ENCODE results near the gene KRT31.
A peak's percentile ranks its signal among the peaks of the same experiment; 100 is the strongest.
"Not testable (repeated sequence)": the region's sequence is repeated elsewhere in the genome, so short reads cannot be mapped to it uniquely, and the experiment has no call there.

Gene KRT31

DNA sequence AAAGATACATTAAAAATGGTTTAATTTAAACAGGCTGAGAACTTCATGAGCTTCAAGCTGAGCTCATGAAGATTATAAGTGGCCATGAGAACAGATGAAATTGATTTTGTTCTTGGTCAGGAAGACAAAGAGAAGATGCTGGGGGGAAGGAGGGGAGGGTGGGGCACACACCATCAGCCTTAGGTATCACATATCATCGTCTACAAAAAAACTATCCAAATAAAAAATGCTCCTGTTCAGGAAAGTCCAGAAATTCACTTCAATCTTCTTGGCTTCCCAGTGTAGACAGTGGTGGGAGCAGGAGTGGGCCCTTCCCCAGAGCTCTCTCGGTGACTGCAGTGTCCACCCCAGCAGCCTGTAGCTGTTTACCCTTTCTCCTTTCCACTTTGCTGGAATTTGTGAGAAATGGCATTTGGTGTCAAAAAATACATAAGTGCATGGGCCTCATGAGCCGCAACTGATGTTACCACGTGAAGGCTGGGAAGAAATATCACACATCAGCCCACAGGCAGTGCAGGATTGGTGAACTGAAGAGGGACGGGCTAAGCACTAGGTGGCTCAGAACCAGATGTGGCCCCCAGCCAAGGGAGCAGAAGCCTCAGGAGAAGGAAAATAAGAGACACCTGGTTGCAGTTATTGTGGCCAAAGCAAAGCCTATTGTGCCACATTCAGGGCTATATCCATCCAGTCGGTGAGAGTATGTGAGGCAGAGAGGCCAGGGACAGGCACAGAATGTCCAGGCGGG, 20.9 kb upstream of the KRT31 start:
- DNase-seq (ENCODE audit: low read depth in 3 of 3, low spot score in 1 of 3) = no peak

DNA sequence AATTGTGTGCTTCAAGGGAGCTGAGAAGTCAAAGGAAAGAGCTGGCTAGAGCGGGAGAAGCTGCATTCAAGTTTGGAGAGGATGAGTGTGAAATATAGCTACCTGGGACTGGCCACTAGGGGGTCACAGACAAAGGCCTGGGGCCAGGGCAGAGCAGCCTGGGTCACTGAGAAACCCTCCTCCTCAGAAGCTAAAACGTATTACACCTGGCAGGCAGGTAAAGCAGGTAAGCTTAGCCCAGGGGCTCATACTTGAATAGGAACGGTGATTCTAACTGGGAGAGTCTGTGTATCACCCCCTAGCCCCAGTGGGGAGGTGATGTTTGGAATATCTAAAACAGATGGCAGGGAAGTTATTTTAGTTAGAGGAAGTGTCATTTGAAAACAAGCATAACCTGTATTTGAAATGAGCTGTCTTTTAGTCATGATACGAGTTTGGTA, 20.2 kb upstream of the KRT31 start:
- no peak for DNase-seq (ENCODE audit: low read depth in 3 of 3, low spot score in 1 of 3)

DNA sequence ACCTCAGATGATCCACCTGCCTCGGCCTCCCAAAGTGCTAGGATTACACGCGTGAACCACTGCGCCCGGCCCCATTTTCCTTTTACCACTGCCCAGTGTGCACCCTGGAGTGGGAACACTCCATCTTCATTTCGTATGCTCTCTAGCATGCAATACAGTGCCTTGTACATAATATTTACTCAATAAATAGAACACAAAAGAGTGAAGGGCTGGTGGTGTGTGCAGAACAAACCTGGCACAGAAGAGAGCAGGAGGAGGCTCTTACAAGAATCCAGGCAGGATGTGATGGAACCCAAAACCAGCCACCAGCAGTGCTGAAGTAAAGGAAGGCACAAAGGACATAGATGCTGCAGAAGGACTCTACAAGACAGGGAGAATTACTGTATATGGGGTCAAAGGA, 19.7 kb upstream of the KRT31 start:
- DNase-seq (ENCODE audit: low read depth in 3 of 3, low spot score in 1 of 3) = no peak

DNA sequence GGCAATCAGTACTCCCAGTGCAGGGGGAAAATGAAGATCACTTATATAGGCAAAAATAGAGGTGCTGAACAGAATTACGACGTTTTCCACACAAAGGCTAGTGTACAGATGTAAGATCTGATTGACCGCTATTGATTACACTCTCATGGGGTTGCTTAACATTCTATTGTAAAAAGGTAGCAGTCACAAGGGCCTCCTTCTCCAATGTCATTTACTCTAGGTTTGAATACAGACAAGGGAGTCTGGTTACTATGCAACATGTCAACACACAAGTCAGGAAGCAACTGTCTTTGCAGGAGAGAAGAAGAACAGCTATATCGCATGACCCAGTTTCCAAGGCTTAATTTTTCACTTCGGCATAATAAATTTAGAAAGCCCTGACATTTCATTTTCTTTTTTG, 19.1 kb upstream of the KRT31 start:
- no peak for DNase-seq (ENCODE audit: low read depth in 3 of 3, low spot score in 1 of 3)

DNA sequence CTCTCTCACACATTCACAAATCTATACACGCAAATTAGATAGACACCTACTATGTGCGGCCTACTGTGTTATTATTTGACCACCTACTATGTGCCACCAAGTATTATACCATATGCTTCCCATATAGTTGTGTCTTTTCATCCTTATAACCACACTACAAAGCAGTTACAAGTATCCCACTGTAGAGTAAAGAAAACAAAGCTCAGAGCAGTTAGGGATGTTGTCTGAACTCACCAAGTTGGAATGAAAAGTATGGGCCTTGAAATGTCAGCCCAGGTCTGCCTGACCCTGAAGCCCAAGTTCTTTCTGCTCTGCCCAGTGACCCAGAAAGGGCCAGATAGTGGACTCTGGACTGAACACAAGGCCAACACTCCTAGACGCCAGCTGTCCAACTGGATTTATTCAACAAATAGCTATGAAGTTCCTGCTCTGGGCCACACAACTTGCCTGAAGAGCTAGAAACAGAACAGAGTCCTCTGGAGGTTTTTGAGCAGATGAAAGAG, 18.5 kb upstream of the KRT31 start:
- no peak for DNase-seq (ENCODE audit: low read depth in 3 of 3, low spot score in 1 of 3)

DNA sequence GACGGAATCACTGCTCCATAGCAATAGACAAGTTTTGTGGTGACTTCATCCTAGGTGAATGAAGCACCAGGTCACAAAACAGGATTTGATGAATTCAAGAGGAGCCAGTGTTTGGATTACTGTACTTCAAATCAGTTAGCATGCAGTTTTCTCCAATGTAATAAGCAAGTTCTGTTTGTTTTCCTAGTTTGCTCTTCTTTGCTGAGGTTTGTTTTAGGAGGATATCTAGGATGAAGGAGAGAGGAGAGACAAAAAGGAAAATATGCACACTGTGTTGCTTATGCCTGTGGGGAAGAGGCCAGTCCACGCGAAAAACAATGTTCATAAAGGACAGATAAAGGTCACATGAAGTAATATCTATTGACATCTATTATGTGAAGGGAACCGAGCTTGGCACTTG, 18.0 kb upstream of the KRT31 start:
- DNase-seq (ENCODE audit: low read depth in 3 of 3, low spot score in 1 of 3) = no peak

DNA sequence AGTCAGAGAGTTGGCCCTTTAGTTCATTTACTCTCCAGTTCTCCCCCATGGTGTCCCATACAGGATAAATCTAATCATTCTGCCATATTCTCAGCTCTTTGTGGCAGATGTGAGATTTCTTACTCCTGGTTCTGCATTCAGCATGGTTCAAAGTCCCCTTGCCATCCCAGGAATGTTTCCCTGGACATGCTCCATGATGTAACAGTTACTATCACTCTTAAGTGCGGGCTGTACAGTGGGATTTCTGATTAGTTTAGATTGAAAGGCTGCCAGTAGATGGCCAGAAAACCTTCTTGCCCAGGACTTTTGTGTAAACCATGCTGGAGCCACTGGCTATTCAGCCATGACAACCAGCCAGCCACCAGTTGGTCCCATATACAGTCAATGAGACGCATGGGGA, 16.6 kb upstream of the KRT31 start:
- DNase-seq (ENCODE audit: low read depth in 3 of 3, low spot score in 1 of 3) = no peak

DNA sequence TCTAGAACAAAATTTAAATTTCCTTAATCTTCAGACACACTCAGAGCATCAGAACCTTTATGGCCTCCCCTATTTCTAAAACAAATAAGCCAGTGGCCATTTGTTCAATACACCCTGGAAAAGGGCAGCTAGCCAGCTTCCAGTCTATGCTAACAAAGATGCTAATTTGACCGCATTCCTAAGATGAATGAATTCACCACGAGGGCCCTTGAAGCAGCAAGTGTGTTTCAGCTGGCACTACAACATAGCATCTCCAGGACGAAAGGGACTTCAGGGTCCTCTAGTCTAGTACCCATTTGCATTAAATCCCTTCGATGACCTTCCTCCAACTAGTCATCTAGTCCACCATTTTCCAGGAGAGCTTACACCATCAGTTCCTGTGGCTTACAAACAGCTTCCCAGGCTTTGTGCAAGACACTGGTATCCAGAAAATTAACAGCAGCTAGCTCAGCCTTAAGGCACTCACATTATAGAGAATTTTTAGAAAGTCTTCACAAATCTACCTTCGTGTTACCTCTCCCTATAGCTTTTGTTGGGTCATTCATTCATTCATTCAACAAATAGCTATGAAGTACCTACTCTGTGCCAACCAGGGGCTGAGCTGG, 16.0 kb upstream of the KRT31 start:
- no peak for DNase-seq (ENCODE audit: low read depth in 3 of 3, low spot score in 1 of 3)

DNA sequence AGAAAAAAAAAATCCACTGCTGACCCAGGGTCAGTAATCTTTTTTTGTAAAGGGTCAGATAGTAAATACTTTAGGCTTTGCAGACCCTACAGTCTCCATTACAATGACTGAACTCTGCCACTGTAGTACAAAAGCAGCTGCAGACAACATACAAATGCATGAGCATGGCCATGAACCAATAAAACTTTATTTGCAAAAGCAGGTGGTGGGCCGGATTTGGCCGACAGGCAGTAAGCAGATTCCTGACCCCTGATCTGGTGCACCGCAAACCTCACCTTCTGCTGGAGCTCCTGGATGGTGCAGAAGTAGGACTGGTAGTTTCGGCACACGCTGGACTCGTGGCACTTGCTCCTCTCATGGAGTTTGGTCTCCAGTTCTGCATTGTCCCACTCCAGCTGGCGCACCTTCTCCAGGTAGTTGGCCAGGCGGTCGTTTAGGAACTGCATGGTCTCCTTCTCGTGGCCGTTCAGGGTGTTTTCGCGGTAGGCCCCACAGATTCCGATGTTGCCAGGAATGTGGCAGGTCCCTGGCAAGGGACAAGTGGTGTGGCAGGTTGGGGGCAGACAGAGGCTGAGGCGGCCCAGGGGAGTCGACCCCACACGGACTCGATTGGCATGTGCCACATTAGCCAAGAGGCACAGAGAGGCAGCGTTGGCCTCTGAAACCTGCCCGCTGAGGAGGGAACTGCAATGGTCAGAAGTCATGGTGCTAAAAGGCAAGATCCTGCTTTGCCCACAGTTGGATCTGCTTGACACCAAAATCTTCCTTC, 13.8 kb upstream of the KRT31 start:
- DNase-seq (ENCODE audit: low read depth in 3 of 3, low spot score in 1 of 3) = no peak

DNA sequence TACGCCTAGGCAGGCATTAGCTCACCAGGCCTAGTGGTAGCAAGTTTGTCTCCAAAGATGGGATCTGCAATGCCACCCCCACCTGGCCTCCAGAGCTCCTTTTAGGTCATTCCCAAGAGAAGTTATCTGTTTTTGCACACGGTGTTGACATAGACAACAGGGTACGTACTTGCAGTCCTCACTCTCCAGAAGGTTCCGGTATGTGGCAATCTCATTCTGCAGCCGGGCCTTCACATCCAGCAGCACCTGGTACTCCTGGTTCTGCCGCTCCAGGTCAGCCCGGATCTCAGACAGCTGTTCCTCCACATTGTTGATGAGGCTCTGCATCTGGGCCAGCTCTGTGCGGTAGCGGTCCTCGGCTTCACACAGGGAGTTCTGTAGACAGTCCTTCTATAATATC, 9.8 kb upstream of the KRT31 start:
- DNase-seq (ENCODE audit: low read depth in 3 of 3, low spot score in 1 of 3) = no peak

DNA sequence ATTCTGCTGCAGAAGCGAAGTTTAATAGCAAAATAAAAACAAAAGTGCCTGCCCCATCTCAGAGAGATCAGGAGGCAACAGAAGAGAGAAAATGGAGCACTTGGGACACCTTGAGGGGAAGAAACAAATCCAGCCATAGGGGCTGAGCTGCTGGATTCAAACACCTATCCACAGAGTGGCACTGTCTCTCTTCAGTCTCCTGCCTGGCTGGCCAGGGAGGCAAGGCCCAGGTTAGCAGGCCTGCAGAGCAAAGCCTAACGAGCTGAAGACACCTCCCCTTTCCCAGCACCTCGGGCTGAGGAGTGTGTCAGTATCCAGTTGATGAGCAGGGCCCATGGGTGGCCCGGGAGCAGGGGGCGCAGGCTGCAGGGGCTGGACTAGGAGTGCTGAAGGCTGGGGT, 8.8 kb upstream of the KRT31 start:
- no peak for DNase-seq (ENCODE audit: low read depth in 3 of 3, low spot score in 1 of 3)

DNA sequence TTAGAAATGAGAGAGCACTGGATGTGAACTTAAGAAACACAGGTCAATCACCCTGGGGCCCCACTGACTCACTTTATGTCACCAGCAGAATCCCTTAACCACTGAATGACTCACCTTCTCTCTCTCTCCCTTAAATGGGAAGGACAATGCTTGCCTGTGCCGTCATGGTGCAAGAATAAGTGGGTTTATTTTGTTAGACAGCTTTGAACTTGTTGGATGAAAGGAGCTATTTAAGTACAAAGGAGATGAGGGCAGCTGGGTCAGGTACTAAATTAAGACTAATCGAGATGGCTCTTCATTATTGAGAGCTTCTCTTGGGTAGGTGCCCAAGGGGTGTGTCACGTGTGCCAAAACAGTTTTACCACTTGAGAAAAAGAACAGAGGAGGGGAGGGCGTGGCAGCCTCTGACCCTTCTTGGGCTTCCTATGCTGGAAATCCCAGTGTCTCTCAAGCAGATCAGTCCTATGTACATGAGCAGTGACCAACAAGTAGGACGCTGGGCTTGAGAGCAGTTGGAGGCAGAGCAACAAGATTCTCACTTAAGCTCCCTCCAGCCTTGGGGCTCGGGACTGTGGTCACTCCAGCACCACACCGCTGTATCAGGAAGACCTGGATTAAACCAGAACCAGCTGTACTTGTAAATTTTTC, 6.7 kb upstream of the KRT31 start:
- DNase-seq (ENCODE audit: low read depth in 3 of 3, low spot score in 1 of 3) = peak in 1 of 3 donors; percentile 2

DNA sequence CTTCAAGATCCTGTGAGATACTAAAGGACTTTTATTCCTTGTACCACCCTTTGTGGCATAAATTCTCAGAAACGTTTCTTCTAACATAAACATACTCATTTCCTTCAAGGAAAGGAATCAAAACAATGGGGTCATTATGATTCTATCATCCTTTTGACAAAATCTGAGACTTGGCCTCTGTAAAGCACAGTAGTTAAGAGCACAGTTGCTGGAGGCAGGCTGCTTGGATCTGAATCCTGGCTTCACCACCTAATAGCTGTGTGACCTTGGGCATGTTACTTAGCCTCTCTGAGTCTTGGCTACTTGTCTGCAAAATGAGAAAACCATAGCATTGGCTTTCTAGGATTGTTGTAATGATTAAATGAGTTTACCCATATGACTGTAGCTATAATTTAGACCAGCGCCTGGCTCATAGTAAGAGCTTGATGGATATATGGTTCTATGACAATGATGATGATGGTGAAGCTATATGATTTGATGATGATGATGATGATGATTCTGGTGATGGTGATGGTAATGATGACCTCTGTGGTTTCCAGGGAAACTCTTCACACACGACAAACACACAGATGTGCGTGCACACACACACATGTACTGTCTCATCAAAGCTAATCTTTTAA, 6.1 kb upstream of the KRT31 start:
- no peak for DNase-seq (ENCODE audit: low read depth in 3 of 3, low spot score in 1 of 3)

DNA sequence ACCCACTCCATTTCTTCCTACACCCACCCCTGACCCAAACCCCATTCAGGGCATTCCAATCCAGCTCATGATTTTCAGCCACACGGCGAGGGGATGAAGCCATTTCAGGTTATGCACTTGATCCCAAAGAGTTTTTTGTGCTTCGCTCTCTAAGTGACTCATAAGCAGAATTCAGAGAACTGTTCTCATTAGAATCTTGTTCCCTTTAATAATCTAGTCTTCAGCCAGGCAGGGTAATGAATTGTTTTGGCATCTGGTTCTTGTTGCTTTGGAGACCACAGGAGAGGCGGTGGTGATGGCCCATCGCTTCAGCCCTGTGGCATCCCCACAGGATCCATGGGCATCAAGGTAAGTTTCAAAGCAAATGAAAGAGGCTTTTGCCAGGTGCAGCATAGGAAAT, 4.8 kb upstream of the KRT31 start:
- DNase-seq (ENCODE audit: low read depth in 3 of 3, low spot score in 1 of 3) = no peak

DNA sequence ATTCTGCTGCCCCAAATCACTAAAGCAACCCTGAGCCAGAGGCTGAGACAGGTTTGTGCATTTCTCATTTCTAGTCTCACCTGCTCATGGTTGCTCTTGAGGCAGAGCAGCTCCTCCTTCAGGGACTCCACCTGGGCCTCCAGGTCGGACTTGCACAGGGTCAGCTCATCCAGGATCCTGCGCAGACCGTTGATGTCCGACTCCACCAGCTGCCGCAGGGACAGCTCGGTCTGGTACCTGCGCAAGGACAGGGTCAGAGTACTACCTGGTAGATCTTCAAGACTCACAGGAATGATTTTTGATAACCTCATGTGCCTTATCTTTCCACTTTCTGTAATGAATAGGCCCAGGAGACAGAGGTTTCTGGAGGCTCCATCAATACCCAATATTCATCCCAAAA, 1.1 kb downstream of the KRT31 start:
- no peak for DNase-seq (ENCODE audit: low read depth in 3 of 3, low spot score in 1 of 3)

DNA sequence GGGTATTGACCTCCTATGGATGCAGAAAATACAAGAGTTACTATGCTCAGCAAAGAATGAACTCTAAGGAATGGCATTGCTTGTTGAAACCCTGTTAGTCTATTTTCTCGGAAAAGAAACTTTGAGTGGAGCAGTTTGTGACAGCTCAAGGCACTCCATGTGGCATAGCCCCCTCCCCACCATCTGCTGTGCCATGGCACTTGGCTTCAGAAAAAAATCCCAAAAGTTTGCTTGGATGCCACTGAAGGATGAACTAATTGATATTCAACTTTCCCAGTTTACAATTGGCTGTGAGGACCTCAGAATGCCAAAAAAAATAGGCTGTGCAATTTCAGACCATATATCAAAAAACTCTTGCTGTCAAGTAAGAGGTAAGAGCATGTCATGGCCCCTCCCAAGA, 1.8 kb downstream of the KRT31 start:
- DNase-seq (ENCODE audit: low read depth in 3 of 3, low spot score in 1 of 3) = no peak

DNA sequence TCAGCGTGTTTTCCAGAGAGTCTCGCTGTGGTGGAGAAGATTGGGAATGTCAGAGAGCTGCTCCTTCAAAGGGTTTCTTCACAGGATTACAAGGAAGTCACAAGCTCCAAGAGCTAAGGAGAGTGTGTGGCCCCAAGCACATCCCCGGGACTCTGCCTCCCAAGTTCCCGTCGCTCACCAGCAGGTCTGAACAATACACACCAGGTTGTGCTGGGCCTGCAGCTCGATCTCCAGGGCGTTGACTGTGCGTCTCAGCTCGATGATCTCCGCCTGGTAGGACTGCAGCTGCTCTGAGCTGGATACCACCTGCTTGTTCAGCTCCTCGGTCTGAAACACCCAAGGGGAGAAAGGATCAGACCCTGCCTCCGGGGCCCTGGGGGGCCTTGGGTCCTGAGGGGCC, 2.4 kb downstream of the KRT31 start:
- DNase-seq (ENCODE audit: low read depth in 3 of 3, low spot score in 1 of 3) = not testable (repeated sequence)

DNA sequence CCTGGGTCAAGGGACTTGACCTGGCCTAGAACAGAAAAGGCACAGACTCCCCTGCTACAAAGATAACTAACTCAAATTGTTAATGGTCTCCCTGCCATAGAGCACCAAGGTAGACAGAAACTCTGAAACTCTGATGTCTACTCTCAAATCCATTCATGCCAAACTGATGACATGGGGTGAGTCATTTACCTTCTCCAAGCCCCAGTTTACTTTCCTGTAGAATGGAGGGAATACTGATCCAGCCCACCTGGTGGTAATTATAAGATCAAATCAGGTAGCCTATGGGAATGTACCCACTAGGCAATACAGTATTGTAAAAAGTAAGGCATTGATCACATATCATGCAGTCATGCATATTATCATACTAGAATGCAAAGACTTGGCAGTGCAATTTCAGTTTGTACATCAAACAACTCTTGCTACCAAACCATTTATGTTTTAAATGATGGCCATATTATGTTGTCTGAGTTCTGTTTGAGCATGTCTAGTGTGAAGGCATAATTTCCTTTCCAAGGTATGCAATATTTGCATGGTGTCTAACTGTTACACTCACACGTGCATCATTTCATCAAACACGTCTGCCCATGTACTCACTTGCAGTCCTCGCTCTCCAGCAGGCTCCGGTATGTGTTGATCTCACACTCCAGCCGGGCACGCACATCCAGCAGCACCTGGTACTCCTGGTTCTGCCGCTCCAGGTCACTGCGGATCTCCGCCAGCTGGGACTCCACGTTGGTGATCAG, 3.0 kb downstream of the KRT31 start:
- DNase-seq (ENCODE audit: low read depth in 3 of 3, low spot score in 1 of 3) = no peak

DNA sequence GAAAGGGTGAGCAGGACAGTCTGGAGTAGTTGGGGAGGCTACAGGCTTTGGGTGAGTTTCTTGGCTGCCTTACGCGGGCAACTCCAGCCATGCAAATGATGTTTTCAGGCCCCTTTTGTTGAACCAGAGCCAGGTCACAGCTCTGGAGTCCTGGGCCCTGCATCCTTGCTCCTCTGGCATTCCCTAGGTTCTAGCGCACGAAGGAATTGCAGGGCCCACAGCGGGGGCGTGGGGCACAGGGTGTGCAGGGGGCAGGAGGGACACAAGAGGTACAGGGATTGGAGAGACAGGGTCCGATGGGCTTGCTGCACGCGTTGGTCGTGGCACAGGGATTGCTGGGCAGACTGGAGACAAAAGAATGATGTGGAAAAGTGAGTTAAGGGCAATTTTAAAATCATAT, 3.6 kb downstream of the KRT31 start:
- no peak for DNase-seq (ENCODE audit: low read depth in 3 of 3, low spot score in 1 of 3)

DNA sequence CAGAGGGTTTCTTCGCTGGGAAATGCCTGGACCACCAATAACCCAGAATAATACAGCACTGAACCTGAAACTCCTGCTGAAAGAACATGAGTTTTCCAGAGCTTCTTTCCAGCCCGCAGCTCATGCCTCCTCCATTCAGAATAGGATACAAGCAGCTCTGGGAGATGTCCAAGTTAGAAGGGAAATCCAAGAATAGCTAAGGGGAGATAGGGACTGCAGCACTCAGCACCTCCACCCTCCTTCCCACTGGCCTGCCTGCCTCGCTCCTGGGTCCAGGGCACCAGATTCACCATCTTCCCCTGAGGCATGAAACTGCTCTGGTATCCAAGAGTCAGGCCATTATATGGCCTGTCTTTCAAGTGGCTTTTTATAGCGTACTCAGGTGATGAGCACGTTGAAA, 4.1 kb downstream of the KRT31 start:
- DNase-seq (ENCODE audit: low read depth in 3 of 3, low spot score in 1 of 3) = no peak

DNA sequence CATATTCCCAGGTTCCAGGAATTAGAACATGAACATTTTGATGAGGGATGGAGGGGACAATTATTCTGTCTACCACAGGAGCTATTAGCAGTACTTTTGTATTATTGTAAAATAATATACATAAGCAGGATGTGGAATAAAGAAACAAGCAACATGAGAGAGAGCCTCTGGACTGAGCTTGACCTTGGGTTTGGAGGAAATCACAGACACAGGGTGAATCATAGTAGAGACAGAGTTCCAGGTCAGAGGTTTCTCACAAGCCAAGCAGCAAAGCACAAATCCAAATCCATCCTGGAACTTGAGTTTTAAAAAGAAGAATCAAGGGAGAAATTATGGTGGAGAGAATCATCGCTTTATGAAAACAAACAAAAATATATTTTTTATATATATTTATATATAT, 5.1 kb downstream of the KRT31 start:
- DNase-seq (ENCODE audit: low read depth in 3 of 3, low spot score in 1 of 3) = no peak

All from stimulated activated CD4-positive, alpha-beta T cell treated with anti-CD3 and anti-CD28 coated beads, TNF-alpha, amount 100 ng/mL, for 1 hour (primary cell).